ENCODE data around the gene BTBD2.
A peak's percentile ranks its signal among the peaks of the same experiment; 100 is the strongest.

Gene BTBD2

GRCh38 chr19:1942934-1943555, 72.5 kb downstream of the BTBD2 start:
- Mint-ChIP-seq H3K4me3 (peak overlapping the region; percentile 93), H3K36me3 (peaks cover 37% of the 10 kb centered on the region), H3K9me3 (no peaks in the 10 kb centered on the region), H3K27ac (peak overlapping the region; percentile 87), H3K4me1 (peaks cover 43% of the 10 kb centered on the region)
- DNase-seq (ENCODE audit: low spot score in 2 of 2), result peak in 1 of 2 donors; percentile 68
- no peak for ATAC-seq

- ATAC-seq (peak; percentile 57), DNase-seq (ENCODE audit: low spot score in 2 of 2) (peak; percentile 64 to 88)
- Mint-ChIP-seq H3K4me1 (peaks cover 43% of the 10 kb centered on the region), H3K4me3 (peak overlapping the region; percentile 93), H3K9me3 (no peaks in the 10 kb centered on the region), H3K27ac (peak overlapping the region; percentile 87), H3K36me3 (peaks cover 37% of the 10 kb centered on the region)
Measured at GRCh38 chr19:1942078-1942933, 73.2 kb downstream of the BTBD2 start.

- ATAC-seq, result peak; percentile 69
- Mint-ChIP-seq H3K4me3 (peak within 1 kb of the TSS; percentile 93), H3K9me3 (no peaks in the 10 kb centered on the region), H3K4me1 (peaks cover 49% of the 10 kb centered on the region), H3K27ac (peak within 1 kb of the TSS; percentile 87), H3K36me3 (peaks cover 32% of the 10 kb centered on the region)
- DNase-seq (ENCODE audit: low spot score in 2 of 2), result peak in 1 of 2 donors; percentile 63
Measured at GRCh38 chr19:1941146-1942077, 74.1 kb downstream of the BTBD2 start, which contains the start of gene CSNK1G2. CSNK1G2 (plus strand) TSS chr19:1941172; CDS start chr19:1969773, 28,601 bp downstream.

GRCh38 chr19:1938071-1938470, 77.4 kb downstream of the BTBD2 start:
- Mint-ChIP-seq H3K4me1 (peaks cover 44% of the 10 kb centered on the region), H3K36me3 (peaks cover 26% of the 10 kb centered on the region), H3K4me3 (no peak overlapping the region), H3K27ac (no peak overlapping the region), H3K9me3 (no peaks in the 10 kb centered on the region)
- ATAC-seq (no peak), DNase-seq (ENCODE audit: low spot score in 2 of 2) (no peak)

- peak overlapping the region; percentile 50 for H3K27ac Mint-ChIP-seq
- ATAC-seq (no peak), DNase-seq (ENCODE audit: low spot score in 2 of 2) (no peak)
- H3K4me1 Mint-ChIP-seq, result peaks cover 37% of the 10 kb centered on the region
- no peaks in the 10 kb centered on the region for H3K9me3 Mint-ChIP-seq
- H3K4me3 Mint-ChIP-seq, result no peak overlapping the region
- H3K36me3 Mint-ChIP-seq, result peaks cover 19% of the 10 kb centered on the region
Measured at GRCh38 chr19:1936916-1937610, 78.5 kb downstream of the BTBD2 start.

- Mint-ChIP-seq H3K4me3 (no peak overlapping the region), H3K9me3 (no peaks in the 10 kb centered on the region), H3K36me3 (peaks cover 16% of the 10 kb centered on the region), H3K4me1 (peaks cover 37% of the 10 kb centered on the region), H3K27ac (peak overlapping the region; percentile 50)
- no peak for DNase-seq (ENCODE audit: low spot score in 2 of 2)
- no peak for ATAC-seq
Measured at GRCh38 chr19:1936430-1936829, 79.1 kb downstream of the BTBD2 start.

- Mint-ChIP-seq H3K27ac (no peak overlapping the region), H3K4me1 (peaks cover 39% of the 10 kb centered on the region), H3K4me3 (no peak overlapping the region), H3K36me3 (peaks cover 14% of the 10 kb centered on the region), H3K9me3 (no peaks in the 10 kb centered on the region)
- DNase-seq (ENCODE audit: low spot score in 2 of 2) (no peak), ATAC-seq (peak; percentile 42)
Measured at GRCh38 chr19:1935484-1936208, 79.9 kb downstream of the BTBD2 start.
